Retina (tissue), 1 donor: ENCODE results near the gene NKX1-2.

Experiments
- DNase-seq: peaks from one replicate; pipeline ENCODE4 v3.0.0-alpha.2; 2016

NKX1-2 gene

GRCh38 chr10:124450012-124450782 lies at the start of gene NKX1-2:
TSS of gene NKX1-2 (minus strand) at chr10:124450035. CDS start at chr10:124449943, 92 bp downstream.
- DNase-seq, result peak; percentile 72

DNA sequence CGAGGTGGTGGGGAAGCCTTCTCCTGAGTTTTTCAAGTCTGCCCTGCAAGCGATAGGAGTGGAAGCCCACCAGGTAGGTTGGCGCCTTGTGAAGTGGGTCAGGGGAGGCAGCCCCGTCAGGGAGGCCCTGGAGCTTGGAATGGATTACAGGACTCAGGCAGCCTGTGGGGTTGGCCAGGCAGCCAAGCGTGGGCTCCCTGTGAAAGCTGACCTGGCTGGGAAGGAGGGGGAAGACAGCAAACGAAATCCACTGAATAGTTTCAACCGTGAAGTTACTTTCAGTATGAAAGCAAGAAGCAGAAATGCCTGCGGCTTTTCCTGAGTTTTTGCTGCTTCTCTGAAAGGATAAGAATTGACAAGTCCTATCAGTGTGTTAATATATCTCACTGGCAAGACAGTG lies 48.2 kb upstream of the NKX1-2 start:
- no peak for DNase-seq

DNA sequence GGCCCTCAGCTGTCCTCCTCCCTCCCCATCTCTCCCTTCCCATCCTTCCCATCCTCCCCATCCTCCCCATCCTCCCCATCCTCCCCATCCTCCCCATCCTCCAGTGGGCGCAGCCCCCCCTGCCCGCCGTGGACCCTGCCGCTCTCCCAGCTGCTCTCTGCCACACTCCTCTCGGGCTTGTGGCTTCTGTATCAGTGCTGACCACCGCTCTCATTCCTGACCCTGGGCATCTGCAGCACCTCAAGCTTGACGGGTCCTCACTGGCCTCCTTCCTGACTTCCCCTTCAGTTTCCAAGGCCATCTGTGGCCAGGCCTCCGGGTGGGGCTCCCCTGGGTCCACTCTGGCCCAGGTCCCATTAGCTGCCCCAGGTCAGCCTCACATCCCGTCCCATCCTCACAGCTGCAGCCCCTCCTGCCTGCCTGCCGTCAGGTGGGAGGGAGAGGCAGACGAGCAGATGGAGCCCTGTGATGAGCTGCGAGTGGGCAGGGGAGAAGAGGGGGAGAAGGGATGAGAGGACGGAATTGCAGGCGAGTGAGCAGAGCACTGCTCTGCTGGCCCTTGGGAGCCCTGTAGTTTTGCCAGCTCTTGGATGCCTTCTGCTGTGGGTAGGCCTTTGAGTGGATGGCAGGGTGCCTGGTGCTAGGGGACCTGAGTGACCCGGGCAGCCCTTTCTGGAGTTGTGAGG lies 47.5 kb upstream of the NKX1-2 start:
- DNase-seq, result no peak

DNA sequence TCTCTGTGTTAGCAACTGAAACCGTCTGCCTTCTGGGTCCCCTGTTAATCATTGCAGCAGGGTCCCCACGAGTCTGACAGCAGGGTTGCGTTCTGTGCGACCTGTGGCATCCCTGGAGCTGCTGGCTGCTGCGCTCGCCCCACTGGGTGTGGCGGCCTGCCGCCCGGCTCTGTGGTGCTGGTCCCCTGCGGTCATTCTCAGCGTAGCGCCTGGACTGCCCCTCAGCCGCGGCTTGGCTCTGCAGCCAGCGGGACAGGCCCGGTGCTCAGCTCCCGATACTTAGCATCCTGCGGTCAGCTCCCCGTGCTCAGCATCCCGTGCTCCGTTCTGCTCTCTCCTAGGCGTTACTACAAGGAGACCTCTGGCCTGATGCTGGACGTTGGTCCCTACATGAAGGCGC lies 46.8 kb upstream of the NKX1-2 start:
- DNase-seq, result no peak

GRCh38 chr10:124496150-124496549 lies 46.3 kb upstream of the NKX1-2 start:
- no peak for DNase-seq

DNA sequence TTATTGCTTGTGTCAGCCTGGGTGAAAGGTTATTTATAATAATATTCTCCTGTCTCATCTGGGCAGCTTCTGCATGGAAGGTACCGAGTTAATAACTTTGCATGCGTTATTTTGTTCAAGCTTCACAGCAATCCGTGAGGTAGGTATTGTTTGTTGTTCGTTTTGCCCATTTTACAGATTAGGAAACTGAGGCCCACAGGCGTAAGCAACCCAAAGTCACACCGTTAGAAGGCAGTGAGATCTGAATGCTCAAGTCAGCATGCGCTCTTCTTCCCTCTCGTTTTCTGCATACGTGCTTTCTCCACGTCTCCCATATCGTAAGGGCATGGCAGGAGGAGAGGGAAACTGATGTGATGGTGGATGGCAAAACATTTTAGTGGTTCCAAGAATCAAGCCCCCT lies 45.9 kb upstream of the NKX1-2 start:
- DNase-seq, result no peak

GRCh38 chr10:124495162-124495561 lies 45.3 kb upstream of the NKX1-2 start:
- no peak for DNase-seq

DNA sequence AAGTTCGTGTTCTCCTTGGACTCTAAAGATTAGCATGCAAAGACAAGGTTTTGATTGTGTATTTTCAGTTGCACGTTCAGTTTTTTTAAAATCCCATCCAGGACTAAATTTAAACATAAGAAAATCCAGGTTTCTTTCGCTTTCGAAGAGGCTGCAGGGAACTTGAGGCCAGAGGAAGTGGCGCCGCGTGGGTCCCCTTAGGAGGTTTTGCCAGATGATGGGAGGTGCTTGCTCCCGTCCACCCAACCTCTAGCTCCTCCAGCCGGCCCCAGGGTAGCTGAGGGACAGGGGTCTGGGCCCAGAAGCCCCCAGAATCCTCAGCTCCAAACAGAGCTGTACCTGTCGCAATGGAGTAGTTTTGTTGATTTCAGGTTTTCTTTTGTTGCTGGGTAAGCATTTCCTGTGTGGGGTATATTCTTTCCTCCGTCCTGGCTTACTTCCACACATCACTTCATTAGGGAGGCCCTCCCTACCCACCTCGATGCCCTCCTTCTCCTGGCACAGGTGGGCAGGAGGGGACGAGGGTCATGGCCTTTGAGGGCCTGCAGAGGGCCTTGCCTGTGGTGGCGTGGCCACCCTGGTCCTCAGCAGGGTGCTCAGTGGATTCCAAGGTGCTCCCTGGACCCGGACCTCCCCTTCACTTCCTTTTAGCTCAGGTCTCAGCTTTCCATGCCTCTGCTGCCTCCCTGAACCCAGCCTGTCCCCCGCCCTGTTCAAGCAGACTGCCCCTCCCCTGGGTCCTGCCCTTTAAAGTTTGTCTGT lies 44.4 kb upstream of the NKX1-2 start:
- no peak for DNase-seq

GRCh38 chr10:124493214-124493882 lies 43.5 kb upstream of the NKX1-2 start:
- no peak for DNase-seq

- DNase-seq, result no peak
Observed at GRCh38 chr10:124492266-124492665, 42.4 kb upstream of the NKX1-2 start.

DNA sequence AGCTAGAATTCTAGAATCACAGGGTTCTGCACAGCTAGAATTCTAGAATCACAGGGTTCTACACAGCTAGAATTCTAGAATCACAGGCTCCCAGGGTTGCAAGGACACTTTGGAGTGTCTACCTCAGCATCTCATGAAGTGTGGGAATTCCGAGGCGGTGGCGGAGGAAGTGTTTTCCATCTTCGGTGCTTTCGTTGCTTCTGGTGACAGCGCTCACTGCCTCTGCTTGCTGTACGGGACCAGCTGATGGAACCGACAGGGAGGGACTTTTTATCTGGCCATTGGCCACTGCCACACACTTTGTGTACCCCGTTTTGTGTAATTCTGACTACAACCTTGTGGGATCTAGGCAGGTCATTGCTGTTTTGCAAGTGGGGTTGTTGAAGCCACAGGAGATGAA lies 41.3 kb upstream of the NKX1-2 start:
- DNase-seq, result no peak

DNA sequence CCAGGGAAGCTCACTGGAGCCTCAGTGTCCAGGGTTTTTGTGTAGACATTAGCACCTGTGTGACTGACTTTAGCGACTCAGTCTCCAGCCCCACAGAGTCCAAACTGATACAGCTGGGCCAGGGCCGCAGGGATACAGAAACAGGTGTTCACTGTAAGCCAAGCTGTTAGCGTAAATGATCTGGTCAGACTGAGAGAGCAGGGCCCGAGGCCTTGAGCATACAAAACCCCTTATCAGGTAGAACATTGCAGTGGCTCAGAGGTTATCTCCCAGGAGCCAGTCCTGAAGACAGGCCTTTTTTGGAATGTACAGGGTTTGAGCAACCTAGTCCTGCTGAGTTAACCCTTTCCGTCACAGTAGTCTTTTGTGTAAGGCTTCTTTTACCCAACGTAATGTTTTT lies 36.8 kb upstream of the NKX1-2 start:
- no peak for DNase-seq

DNA sequence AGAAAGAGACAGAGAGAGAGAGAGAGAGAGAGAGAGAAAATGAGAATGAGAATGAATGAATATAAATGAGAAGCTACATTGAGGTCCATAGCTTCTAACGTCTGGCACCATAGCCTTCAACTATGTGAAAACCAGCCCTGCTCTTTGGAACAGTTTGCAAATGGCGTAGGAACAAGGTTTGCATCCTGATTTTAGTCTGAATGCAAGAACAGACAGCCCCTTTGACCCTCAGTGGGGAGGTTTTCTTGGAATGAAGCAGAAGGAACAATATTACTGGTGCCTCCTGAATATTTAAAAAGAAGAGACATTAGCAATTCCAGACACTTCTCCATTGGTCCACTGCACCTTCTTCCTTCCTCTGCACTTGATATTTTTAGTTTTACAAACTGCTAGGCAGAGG lies 34.8 kb upstream of the NKX1-2 start:
- no peak for DNase-seq

DNA sequence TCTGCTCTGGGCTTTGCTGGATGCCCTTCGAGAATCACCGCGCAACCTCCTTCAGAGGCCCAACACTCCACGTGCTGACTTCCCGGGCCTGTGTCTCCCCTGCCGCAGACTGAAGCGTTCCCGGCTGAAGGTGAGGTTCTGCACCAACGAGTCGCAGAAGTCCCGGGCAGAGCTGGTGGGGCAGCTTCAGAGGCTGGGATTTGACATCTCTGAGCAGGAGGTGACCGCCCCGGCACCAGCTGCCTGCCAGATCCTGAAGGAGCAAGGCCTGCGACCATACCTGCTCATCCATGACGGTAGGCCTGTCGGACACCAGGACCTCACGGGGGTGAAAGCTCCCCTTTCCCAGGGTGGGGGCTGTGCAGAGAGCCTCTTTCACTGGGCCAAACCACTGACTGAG lies 34.2 kb upstream of the NKX1-2 start:
- DNase-seq, result no peak

DNA sequence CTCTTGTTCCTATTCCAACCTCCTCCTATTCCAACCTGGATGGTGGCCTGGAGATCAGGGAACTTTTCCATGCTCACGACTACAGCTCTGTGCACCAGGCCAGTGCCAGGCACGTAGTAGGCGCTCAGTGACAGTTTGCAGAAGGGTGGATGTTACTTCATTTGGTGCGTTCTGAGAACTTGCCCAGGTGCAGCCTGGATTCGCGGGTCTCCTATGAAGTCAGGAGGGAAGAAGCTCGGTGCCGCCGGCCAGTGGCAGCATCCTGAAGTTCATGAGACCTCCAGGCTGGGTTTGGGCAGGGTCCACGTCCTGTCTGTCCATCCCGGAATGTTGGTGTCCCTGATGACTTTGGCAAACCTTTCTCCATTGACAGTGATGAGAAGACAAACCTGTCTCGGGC lies 33.0 kb upstream of the NKX1-2 start:
- no peak for DNase-seq

DNA sequence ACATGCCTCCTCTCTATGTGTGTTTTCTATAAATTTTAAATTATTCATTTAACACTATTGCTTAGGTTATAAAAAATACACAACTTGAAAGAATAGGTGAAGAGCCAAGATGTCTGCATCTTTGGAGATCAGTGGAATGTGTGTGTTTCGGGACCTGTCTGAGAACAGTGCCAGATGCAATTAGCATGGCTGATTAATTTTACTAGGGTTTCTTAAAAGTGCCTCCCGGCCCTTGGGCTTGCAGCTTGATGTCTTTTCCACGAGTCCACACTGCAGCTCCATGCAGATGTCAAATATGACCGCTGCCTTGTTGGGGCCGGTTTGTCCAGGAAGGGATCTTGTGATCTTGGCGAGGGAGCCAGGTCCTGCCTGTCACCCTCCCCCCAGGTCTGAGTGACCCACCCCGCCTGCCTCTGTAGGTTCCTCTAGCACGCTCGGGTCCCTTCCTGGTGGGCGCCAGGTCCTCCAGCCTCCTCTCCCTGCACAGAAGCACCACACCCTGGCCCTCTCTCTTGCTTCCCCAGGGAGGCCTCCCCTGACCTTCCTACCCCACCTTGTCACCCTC lies 32.5 kb upstream of the NKX1-2 start:
- no peak for DNase-seq

DNA sequence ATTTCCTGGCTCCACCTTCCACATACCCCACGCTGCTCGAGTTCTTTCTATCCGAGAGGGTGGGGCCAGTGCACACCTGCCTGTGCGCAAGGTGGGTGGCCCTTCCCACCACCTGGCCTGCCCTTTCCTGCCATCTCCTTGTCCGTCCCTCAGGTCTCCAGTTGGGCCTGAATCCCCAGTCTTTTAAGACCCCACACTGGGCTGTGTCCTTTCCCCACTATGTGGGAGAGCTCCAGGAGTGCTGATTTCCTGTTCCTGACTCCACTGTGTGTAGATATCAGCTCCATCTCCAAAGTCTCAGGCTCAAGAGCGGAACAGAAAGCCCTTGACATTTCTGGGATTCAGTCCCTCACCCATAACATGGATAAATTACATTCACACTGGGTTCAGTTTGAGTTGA lies 31.9 kb upstream of the NKX1-2 start:
- no peak for DNase-seq

DNA sequence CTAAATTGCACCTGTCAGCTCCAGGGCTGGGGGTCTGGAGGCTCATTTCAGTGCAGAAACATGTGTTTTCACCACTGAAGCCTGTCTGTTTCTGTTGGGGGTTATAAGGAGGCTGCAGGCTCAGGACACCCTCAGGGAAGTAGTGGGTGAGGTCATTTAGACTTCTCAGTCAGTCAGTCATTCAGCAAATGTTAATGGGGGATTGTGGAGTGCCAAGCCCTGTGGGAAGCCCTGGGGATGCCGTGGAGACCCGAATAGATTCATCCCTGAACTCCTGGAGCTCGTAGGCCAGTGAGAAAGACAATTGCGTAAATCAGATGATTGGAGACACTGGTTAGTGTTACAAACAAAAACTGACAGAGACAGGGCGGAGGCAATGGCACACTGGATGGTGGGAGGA lies 31.0 kb upstream of the NKX1-2 start:
- DNase-seq, result no peak

- DNase-seq, result no peak
Observed at GRCh38 chr10:124478515-124478914, 28.7 kb upstream of the NKX1-2 start.

GRCh38 chr10:124477614-124478363 lies 28.0 kb upstream of the NKX1-2 start:
- DNase-seq, result no peak

- no peak for DNase-seq
Observed at GRCh38 chr10:124476043-124476725, 26.3 kb upstream of the NKX1-2 start.
